ENCODE results near the gene NPEPPS.
A peak's percentile ranks its signal among the peaks of the same experiment; 100 is the strongest.
"Not testable (repeated sequence)": the region's sequence is repeated elsewhere in the genome, so short reads cannot be mapped to it uniquely, and the experiment has no call there.

The NPEPPS gene, protein sequence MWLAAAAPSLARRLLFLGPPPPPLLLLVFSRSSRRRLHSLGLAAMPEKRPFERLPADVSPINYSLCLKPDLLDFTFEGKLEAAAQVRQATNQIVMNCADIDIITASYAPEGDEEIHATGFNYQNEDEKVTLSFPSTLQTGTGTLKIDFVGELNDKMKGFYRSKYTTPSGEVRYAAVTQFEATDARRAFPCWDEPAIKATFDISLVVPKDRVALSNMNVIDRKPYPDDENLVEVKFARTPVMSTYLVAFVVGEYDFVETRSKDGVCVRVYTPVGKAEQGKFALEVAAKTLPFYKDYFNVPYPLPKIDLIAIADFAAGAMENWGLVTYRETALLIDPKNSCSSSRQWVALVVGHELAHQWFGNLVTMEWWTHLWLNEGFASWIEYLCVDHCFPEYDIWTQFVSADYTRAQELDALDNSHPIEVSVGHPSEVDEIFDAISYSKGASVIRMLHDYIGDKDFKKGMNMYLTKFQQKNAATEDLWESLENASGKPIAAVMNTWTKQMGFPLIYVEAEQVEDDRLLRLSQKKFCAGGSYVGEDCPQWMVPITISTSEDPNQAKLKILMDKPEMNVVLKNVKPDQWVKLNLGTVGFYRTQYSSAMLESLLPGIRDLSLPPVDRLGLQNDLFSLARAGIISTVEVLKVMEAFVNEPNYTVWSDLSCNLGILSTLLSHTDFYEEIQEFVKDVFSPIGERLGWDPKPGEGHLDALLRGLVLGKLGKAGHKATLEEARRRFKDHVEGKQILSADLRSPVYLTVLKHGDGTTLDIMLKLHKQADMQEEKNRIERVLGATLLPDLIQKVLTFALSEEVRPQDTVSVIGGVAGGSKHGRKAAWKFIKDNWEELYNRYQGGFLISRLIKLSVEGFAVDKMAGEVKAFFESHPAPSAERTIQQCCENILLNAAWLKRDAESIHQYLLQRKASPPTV

DNA sequence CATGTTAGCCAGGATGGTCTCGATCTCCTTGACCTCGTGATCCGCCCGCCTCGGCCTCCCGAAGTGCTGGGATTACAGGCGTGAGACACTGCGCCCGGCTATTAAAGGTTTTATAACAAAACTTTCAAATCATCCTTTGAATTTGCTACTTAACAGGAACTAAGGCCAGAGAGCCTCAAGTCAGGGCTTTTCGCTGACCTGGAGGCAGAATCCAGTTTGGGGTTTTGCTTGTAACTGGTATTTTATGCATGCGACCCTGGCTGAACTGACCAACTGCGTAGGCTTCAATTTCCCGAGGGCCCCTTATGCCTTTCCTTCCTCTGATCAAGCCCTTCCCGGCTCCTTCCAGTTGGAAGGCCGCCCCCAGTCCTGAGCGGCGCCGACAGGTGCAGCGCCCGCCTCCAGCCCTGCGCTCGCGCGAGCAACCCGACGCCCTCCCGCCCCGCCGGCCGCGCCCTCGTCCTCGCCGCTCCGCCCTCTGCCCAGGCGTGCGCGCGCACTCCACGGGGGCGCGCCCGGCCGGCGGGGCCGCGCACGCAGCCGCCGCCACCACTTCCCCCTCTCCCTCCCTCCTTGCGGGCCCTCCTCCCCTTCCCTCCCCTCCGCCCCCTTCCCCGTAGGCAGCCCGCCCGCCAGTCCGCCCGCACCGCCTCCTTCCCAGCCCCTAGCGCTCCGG, at the start of gene NPEPPS:
Gene NPEPPS, plus strand, starts transcription at position 552 of the 676 bp plus-strand sequence. CDS start 193 bp downstream, outside the sequence.
- H3K9me3 Mint-ChIP-seq, H3K27me3 Mint-ChIP-seq: not testable (repeated sequence)
- peaks cover 10% of the 10 kb centered on the region for H3K4me1 Mint-ChIP-seq (ENCODE audit: low read depth)
- H3K36me3 Mint-ChIP-seq (ENCODE audit: low read depth) = peaks cover 17% of the 10 kb centered on the region
- DNase-seq = peak; percentile 89
- peak within 1 kb of the TSS; percentile 94 for H3K27ac Mint-ChIP-seq
- peak within 1 kb of the TSS; percentile 92 for H3K4me3 Mint-ChIP-seq

DNA sequence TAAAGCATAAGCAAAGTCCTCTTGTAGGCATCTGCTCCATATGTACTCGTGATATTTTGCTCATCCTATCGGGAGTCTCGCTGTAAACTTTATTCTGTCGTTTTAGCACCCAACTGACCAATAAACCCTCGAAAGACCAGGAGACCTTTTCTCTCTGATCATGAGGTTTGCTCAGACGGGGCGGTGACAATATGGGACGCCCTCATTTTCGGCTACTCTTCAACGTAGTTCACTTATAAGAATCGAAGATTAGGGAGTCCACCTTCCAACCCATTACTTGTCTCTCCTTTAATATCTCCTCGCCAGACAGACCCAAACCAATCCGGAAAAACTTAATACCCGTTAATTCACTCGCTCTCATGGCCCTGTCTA, 39.1 kb upstream of the NPEPPS start:
- Mint-ChIP-seq H3K27ac (peak overlapping the region; percentile 97), H3K36me3 (ENCODE audit: low read depth) (peaks cover 26% of the 10 kb centered on the region), H3K4me3 (peak overlapping the region; percentile 94), H3K4me1 (ENCODE audit: low read depth) (peaks cover 12% of the 10 kb centered on the region)
- DNase-seq, H3K27me3 Mint-ChIP-seq, H3K9me3 Mint-ChIP-seq: not testable (repeated sequence)

DNA sequence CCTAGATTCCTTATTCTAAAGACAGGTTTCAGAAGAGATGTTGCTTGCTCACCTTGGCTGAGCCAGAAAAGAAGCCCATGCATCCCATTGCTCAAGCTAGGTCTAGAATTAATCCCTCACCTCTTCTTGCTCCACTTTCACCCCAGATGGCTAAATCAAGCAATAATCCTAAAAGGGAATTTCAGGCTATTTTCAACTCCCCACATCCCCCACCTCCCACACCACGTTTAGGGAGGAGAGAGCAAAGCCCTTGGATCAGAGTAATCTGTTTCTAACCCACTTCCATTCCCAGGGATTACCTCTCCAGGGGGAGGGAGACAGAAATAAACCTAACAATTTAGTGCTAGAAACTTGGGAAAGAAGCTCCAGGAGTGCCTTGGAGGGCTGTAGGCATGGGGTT, 31.8 kb upstream of the NPEPPS start:
- peaks cover 18% of the 10 kb centered on the region for H3K4me1 Mint-ChIP-seq (ENCODE audit: low read depth)
- H3K27ac Mint-ChIP-seq; H3K36me3 Mint-ChIP-seq (ENCODE audit: low read depth); H3K27me3 Mint-ChIP-seq; DNase-seq; H3K9me3 Mint-ChIP-seq; H3K4me3 Mint-ChIP-seq: not testable (repeated sequence)

DNA sequence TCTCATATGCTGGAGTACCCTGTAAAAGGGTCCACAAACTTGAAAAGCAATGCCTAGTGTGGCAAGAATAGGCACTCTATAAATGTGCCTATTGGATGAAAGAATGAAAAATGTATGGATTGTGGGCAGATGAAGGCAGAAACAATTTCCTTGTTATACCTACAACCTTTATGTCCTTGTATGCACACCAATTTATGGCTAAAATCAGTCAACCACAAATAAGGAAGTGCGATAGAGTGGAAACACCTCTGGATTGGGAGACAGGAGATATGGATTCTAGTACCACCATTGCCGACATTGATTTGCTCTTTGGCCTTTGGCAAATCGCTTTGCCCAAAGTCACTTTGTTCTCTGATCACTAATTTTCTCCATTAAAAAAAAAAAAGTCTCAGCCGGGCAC, 31.4 kb upstream of the NPEPPS start:
- H3K4me1 Mint-ChIP-seq (ENCODE audit: low read depth) = peaks cover 18% of the 10 kb centered on the region
- not testable (repeated sequence) for H3K27me3 Mint-ChIP-seq; H3K27ac Mint-ChIP-seq; H3K36me3 Mint-ChIP-seq (ENCODE audit: low read depth); H3K9me3 Mint-ChIP-seq; H3K4me3 Mint-ChIP-seq; DNase-seq

DNA sequence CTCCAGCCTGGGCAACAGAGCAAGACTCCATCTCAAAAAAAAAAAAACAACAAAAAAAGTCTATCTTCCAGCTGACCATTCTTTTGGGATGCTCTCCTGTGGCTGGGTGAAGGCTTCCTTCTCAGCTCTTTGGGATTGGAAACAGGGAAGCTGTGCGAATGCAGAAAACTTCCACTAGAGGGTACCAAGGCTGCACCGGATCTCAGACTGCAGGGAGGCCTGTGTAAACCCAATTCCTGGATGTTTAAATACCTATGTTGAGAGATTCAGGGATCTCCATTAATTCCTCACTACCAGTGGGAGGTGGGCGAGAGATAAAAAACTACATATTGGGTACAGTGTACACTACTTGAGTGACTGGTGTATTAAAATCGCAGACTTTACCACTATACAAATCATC, 30.3 kb upstream of the NPEPPS start:
- not testable (repeated sequence) for DNase-seq; H3K4me3 Mint-ChIP-seq; H3K9me3 Mint-ChIP-seq; H3K27me3 Mint-ChIP-seq; H3K27ac Mint-ChIP-seq; H3K36me3 Mint-ChIP-seq (ENCODE audit: low read depth)
- peaks cover 18% of the 10 kb centered on the region for H3K4me1 Mint-ChIP-seq (ENCODE audit: low read depth)

DNA sequence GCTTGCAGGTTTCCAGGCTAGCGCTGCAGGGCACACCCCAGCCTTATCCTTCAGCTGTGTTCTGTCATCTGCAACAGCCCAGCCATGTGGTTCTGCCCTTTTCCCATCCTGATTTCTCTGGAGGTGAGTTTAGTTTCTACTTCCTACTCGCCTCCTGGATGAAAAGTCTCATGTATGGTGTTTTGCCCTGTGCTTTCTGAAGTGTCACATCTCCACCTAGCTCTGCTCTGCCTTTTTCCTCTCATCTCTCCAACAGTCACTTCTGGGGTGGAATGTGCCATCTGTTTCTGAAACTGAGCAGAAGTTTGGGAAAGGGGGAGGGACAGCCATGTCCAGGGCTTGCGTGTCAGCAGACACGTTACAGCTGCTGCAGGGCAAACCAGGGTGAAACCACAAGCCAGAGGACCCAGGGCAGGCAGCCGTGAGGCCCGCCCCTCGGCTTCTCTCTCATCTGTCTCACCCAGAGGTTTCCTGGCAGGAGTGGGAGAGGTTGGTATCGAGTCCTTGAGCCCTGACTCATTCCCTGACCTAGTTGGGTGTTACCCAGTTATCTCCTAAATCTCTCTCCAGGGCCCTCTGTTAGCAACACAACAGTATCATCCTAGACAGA, 28.7 kb upstream of the NPEPPS start:
- H3K27ac Mint-ChIP-seq = peak overlapping the region; percentile 92
- H3K4me1 Mint-ChIP-seq (ENCODE audit: low read depth) = peaks cover 18% of the 10 kb centered on the region
- peak overlapping the region; percentile 56 for H3K4me3 Mint-ChIP-seq

DNA sequence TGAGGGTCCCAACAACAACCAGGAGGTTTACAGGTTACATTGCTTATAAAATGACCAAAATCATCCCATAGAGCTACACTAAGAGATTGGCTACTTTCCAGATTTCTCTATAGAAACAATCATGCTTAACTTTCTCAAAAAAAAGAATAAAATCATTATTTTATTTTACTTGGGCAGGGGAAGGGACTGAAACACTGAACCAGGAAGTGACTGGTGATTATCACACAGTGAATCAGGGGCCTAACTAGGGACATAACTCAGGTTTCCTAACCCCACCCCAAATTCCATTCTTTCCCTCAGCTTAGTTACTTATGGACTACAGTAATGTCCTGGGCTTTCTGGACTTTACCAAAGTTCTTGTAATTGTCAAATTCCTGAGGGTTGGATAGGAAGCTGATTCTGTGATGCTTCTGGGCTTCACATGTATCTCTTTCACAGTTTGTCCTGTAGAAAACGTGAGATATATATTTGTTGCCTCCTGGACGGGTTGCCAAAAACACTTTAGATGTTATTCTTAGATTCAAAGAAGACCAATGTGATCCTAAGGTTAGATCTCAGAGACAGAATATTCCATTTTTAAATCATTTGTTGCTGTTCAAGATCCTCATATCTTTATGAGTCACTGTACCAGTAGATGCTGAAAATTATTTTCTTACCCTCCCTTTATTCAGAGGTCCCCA, 28.0 kb upstream of the NPEPPS start:
- not testable (repeated sequence) for H3K36me3 Mint-ChIP-seq (ENCODE audit: low read depth); H3K27me3 Mint-ChIP-seq; H3K9me3 Mint-ChIP-seq; DNase-seq; H3K4me3 Mint-ChIP-seq
- Mint-ChIP-seq H3K27ac (peak overlapping the region; percentile 84), H3K4me1 (ENCODE audit: low read depth) (peaks cover 18% of the 10 kb centered on the region)

More for the DNA sequence above, 28.7 kb upstream of the NPEPPS start:
- DNase-seq = peak; percentile 37
- not testable (repeated sequence) for H3K36me3 Mint-ChIP-seq (ENCODE audit: low read depth); H3K27me3 Mint-ChIP-seq; H3K9me3 Mint-ChIP-seq

DNA sequence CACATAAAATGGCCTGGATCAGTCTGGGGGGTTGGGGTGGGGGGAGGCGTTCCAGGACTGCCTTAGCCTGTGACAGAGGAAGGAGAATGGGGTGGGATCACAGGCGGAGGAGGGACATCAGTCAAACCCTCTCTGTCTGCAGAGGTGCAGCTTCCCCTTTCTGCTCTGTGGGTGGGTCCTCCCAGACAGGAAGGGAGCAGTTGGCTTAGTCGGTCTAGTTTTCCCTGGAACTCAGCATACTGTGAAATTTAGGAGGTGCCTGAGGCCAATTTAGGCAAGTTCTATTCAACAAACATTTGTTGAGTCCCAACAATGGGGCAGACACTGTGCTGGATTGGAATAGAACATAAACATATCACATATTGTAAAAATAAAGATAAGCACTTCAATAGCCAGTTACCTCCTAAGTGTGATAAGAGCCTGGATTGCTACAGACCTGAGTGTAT, 19.2 kb upstream of the NPEPPS start:
- H3K36me3 Mint-ChIP-seq (ENCODE audit: low read depth); DNase-seq; H3K4me3 Mint-ChIP-seq; H3K27ac Mint-ChIP-seq; H3K9me3 Mint-ChIP-seq; H3K27me3 Mint-ChIP-seq; H3K4me1 Mint-ChIP-seq (ENCODE audit: low read depth): not testable (repeated sequence)

DNA sequence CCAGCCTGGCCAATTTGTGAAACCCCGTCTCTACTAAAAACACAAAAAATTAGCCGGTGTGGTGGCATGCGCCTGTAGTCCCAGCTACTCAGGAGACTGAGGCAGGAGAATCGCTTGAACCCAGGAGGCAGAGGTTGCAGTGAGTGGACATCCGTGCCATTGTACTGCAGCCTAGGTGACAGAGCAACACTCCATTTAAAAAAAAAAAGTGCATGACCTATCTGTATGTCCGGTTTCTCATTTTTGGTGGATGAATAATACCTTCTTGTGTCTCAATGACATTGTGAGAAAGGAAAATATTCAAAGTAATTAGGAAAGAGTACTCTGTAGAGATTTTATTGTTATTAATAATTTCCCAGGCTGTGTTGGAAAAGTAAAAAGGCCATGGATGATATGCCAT, 17.6 kb upstream of the NPEPPS start:
- DNase-seq; H3K27me3 Mint-ChIP-seq; H3K36me3 Mint-ChIP-seq (ENCODE audit: low read depth); H3K9me3 Mint-ChIP-seq; H3K4me3 Mint-ChIP-seq; H3K27ac Mint-ChIP-seq; H3K4me1 Mint-ChIP-seq (ENCODE audit: low read depth): not testable (repeated sequence)

DNA sequence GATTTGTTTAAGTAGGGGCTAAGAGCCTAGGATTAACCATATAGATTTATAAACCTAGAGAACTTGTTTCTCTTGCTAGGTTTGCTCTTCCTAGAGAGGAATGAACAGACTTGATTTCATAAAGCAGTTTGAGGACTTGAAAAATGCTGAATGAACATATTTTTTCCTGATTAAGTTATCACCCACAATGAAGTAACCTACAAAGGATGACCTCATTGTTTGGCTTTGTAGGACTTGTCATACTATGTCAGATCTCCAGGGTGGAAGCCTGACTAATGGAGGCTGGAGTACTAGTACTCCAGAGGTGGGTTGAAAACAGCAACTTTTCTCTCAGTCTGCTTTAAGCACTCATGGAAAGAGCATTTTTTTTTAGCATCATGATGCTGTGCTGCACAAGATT, 12.0 kb upstream of the NPEPPS start:
- H3K36me3 Mint-ChIP-seq (ENCODE audit: low read depth); H3K27ac Mint-ChIP-seq; H3K4me3 Mint-ChIP-seq; DNase-seq; H3K27me3 Mint-ChIP-seq; H3K9me3 Mint-ChIP-seq; H3K4me1 Mint-ChIP-seq (ENCODE audit: low read depth): not testable (repeated sequence)

DNA sequence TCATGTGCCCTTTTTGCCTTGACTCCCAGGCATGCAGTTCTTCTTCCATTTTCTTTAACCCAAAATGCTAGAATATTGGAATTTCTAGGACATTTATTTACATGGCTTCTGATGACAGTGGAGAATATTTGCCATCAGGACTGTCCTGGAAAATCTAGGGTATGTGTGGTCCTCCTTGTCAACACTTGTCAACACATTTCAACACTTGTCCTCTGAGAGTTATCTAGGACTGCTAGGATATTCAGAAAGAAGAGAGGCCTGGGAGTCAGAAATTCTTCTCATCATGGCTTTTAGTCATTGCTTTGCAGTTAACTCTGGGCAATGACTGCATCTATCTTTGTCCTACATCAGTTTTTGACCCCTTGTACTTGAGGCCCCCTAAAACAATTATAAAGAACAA, 11.5 kb upstream of the NPEPPS start:
- H3K4me3 Mint-ChIP-seq; H3K9me3 Mint-ChIP-seq; H3K27me3 Mint-ChIP-seq; H3K27ac Mint-ChIP-seq; DNase-seq; H3K36me3 Mint-ChIP-seq (ENCODE audit: low read depth); H3K4me1 Mint-ChIP-seq (ENCODE audit: low read depth): not testable (repeated sequence)

DNA sequence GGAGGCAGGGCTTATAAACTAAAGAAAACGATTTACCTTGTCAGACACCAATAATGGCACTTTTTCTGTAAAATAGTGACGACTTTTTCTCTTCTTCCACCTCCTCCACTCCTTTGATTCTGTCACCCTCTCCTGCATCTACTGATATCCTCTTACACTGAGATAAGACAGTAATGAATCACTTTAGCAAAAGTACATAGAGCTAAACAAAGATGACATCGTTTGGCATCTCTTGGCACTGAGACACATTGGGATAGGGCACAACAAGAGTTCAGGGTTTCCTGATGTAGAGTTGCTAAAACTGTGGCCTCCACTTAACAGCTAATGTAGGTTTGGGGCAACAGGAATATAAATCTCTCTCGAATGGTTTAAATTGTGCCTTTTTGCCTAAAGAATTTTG, 10.6 kb upstream of the NPEPPS start:
- H3K27ac Mint-ChIP-seq; H3K27me3 Mint-ChIP-seq; DNase-seq; H3K4me1 Mint-ChIP-seq (ENCODE audit: low read depth); H3K36me3 Mint-ChIP-seq (ENCODE audit: low read depth); H3K9me3 Mint-ChIP-seq; H3K4me3 Mint-ChIP-seq: not testable (repeated sequence)

DNA sequence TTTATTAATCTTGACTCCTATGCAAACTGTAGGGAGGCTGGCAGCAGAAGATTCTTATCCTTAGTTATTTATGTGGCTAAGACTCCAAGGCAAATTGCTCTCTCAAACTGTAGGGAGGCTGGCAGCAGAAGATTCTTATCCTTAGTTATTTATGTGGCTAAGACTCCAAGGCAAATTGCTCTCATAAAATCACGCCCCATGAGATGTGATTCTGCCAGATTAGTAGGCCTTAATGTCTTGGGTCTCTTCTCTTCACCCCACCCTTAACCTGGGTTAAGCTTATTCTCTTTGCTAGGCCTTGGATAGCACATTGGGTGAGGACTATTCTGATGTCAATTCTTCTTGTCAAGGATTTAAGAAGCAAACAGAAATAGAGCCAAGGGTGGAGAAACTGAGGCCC, 9.5 kb upstream of the NPEPPS start:
- H3K27me3 Mint-ChIP-seq; H3K4me3 Mint-ChIP-seq; H3K27ac Mint-ChIP-seq; DNase-seq; H3K4me1 Mint-ChIP-seq (ENCODE audit: low read depth); H3K36me3 Mint-ChIP-seq (ENCODE audit: low read depth); H3K9me3 Mint-ChIP-seq: not testable (repeated sequence)

DNA sequence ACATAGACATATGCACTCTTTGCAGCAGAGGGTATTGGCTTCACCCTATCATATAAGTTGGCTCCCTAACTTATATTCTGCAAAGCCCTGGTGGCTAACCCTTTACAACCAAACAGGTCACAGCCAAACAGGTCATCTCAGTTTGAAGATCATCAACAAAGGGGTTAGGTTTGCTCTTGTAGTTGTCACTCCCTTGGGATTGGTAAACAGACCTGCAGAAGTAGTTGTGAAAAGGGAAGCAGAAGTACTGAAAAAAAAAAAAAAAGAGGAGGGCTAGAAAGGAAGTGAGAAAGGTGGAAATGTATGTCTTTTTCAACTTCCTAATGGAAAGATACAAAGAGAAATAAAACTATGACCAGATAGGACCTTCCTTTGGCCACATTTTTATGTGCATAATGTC, 8.6 kb upstream of the NPEPPS start:
- not testable (repeated sequence) for H3K27me3 Mint-ChIP-seq; H3K4me1 Mint-ChIP-seq (ENCODE audit: low read depth); H3K4me3 Mint-ChIP-seq; H3K36me3 Mint-ChIP-seq (ENCODE audit: low read depth); DNase-seq; H3K27ac Mint-ChIP-seq; H3K9me3 Mint-ChIP-seq

Data from activated T-cell treated with anti-CD3 and anti-CD28 coated beads, Interleukin-2, amount 50 U/mL, for 24 hours (primary cell).